CD14-positive monocyte (primary cell): Measurements from ENCODE around the gene EHD3. TPM values are rescaled to one million over a fixed set of nuclear protein-coding genes. Genes with fewer than 3 reads are reported as not detected.

Experiments
- DNase-seq, 3 donors: peaks; one replicate each; pipeline ENCODE4 v3.0.0-alpha.2; 2011 to 2022
- H2AFZ ChIP-seq: 2 replicates; pipeline ENCODE4 v1.6.0; 2012; ENCODE audit warnings: mild to moderate bottlenecking, low read depth, low read length, inconsistent platforms; ENCODE audit not compliant: insufficient read depth, poor library complexity, severe bottlenecking
- H3K27ac ChIP-seq, 2 donors: 1 replicate in 1 of 2; 2 replicates in 1 of 2; pipeline ENCODE4 v1.5.1; 2012 to 2013; ENCODE audit warnings: low read length in 2 of 2, control low read depth in 1 of 2, inconsistent platforms in 1 of 2, low read depth in 1 of 2, mild to moderate bottlenecking in 1 of 2
- H3K27me3 ChIP-seq, 2 donors: one replicate each; pipeline versions ENCODE4 v1.6.0 to v1.6.1; 2011 to 2013; ENCODE audit warnings: low read length in 2 of 2; ENCODE audit not compliant: control insufficient read depth in 2 of 2, insufficient read depth in 2 of 2
- H3K36me3 ChIP-seq, 2 donors: replicated peaks in 1 of 2; 1 replicate in 1 of 2; 2 replicates in 1 of 2; pipeline versions ENCODE4 v1.5.1 to v1.6.1; 2012 to 2013; ENCODE audit warnings: low read length in 2 of 2, control low read depth in 1 of 2, inconsistent platforms in 1 of 2, mild to moderate bottlenecking in 1 of 2; ENCODE audit not compliant: insufficient read depth in 2 of 2, control insufficient read depth in 1 of 2
- H3K4me1 ChIP-seq, 2 donors: 1 replicate in 1 of 2; 2 replicates in 1 of 2; pipeline versions ENCODE4 v1.5.1 to v1.6.1; 2012 to 2013; ENCODE audit warnings: low read length in 2 of 2, control low read depth in 1 of 2, inconsistent platforms in 1 of 2, mild to moderate bottlenecking in 1 of 2, moderate library complexity in 1 of 2; ENCODE audit not compliant: insufficient read depth in 2 of 2, control insufficient read depth in 1 of 2
- H3K4me2 ChIP-seq: replicated peaks from 2 replicates; pipeline ENCODE3; 2012; ENCODE audit warnings: low read length, moderate library complexity, mild to moderate bottlenecking; ENCODE audit not compliant: poor library complexity, severe bottlenecking; ENCODE audit errors: extremely low read depth
- H3K4me3 ChIP-seq, 3 experiments: fragments of 200-600 bp in 1 of 3; sonication (generic) in 1 of 3; replicated peaks in 1 of 3; 1 replicate in 2 of 3; 2 replicates in 1 of 3; pipeline ENCODE4 v1.5.1; 2011 to 2013; ENCODE audit warnings: low read length in 3 of 3, mild to moderate bottlenecking in 3 of 3, control low read depth in 2 of 3, low read depth in 2 of 3, inconsistent platforms in 1 of 3, moderate library complexity in 1 of 3
- H3K79me2 ChIP-seq: 2 replicates; pipeline ENCODE4 v1.6.0; 2012; ENCODE audit warnings: mild to moderate bottlenecking, control low read depth, inconsistent platforms, low read length, moderate library complexity; ENCODE audit not compliant: insufficient read depth
- H3K9ac ChIP-seq: 2 replicates; pipeline ENCODE4 v1.6.0; 2017; ENCODE audit warnings: low read length, mild to moderate bottlenecking; ENCODE audit not compliant: insufficient read depth, poor library complexity, severe bottlenecking
- H3K9me3 ChIP-seq, 2 donors: replicated peaks in 1 of 2; 1 replicate in 1 of 2; 2 replicates in 1 of 2; pipeline versions ENCODE4 v1.5.1 to v1.6.1; 2012 to 2013; ENCODE audit warnings: low read length in 2 of 2, control low read depth in 1 of 2; ENCODE audit not compliant: control insufficient read depth in 1 of 2, insufficient read depth in 1 of 2
- H4K20me1 ChIP-seq: 2 replicates; pipeline ENCODE4 v1.6.0; 2012; ENCODE audit warnings: mild to moderate bottlenecking, low read length, control low read depth, moderate library complexity; ENCODE audit not compliant: insufficient read depth
- H3K27ac Mint-ChIP-seq, 7 donors: one replicate each; pipeline ENCODE4 v1.8.0; 2020; ENCODE audit warnings: mild to moderate bottlenecking in 7 of 7, mixed read lengths in 7 of 7, moderate library complexity in 6 of 7, inconsistent platforms in 2 of 7
- H3K27me3 Mint-ChIP-seq, 3 donors: one replicate each; pipeline ENCODE4 v1.8.0; 2021 to 2022; ENCODE audit warnings: low read depth in 3 of 3, mild to moderate bottlenecking in 3 of 3, mixed read lengths in 3 of 3, moderate library complexity in 3 of 3, inconsistent platforms in 1 of 3
- H3K36me3 Mint-ChIP-seq, 2 donors: one replicate each; pipeline ENCODE4 v1.8.0; 2020; ENCODE audit warnings: mixed read lengths in 2 of 2, inconsistent platforms in 1 of 2, mild to moderate bottlenecking in 1 of 2
- H3K4me1 Mint-ChIP-seq: one replicate; pipeline ENCODE4 v1.8.0; 2020; ENCODE audit warnings: mild to moderate bottlenecking, mixed read lengths
- H3K4me3 Mint-ChIP-seq, 2 donors: one replicate each; pipeline ENCODE4 v1.8.0; 2020; ENCODE audit warnings: mild to moderate bottlenecking in 2 of 2, mixed read lengths in 2 of 2, moderate library complexity in 1 of 2
- H3K9me3 Mint-ChIP-seq, 7 donors: one replicate each; pipeline ENCODE4 v1.8.0; 2020 to 2022; ENCODE audit warnings: mixed read lengths in 7 of 7, mild to moderate bottlenecking in 6 of 7, moderate library complexity in 6 of 7, inconsistent platforms in 2 of 7
- WGBS: methylation state at CpG from one replicate; pipeline ENCODE4 v1.1.5; 2013; ENCODE audit warnings: missing lambda C conversion rate; ENCODE audit not compliant: insufficient coverage; 5-methylcytosine and 5-hydroxymethylcytosine counted together
- intact Hi-C, 2 donors: fragments of 100-400 bp; cut with micrococcal nuclease; formaldehyde crosslinking; loops; one replicate each; pipeline versions ENCODE4 v1.15.0 to v1.15.1; 2023
- polyA plus RNA-seq, 3 donors: library from polyadenylated mRNA; depleted of rRNA in 1 of 3; unstranded in 2 of 3; stranded (reverse) in 1 of 3; fragments of 300-500 nt in 2 of 3; fragments of >200 nt in 1 of 3; fragmentation: Illumina TruSeq in 2 of 3; gene quantifications; 1 replicate in 2 of 3; 2 replicates in 1 of 3; pipeline ENCODE4 v1.2.3, GENCODE V29; 2012 to 2021
- TF ChIP-seq, protein P1 (sequence below): fragments of 200-600 bp; IDR thresholded peaks from one replicate; pipeline ENCODE4 v1.8.0; 2022; ENCODE audit warnings: antibody characterized with exemption, mild to moderate bottlenecking

The EHD3 gene
- polyA plus RNA-seq, 3 donors, result 1.1 to 1.5 (median 1.4) TPM

DNA sequence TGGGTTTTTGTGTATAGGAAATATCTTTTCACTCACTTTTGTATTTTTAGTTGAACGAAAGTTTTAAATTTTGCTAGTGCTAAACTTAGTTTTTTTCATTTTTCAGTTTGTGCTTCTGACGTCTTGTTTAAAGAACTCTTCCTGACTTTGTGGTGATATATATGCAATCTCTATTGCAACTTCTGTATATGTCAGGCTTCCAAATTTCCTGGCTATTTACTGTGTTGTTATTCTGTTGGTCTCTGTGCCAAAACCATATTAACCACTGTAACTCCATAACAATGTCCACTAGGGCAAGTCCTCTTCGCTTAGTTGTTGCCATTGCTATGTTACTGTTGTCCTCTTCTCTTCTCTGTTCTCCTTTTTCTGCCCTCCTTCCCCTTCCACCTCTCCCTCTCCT is 3.2 kb upstream of the EHD3 start:
- Histone ChIP-seq H3K4me3 (no peak overlapping the region), H3K9me3 (no peaks in the 10 kb centered on the region), H3K27me3 (peaks cover 2 to 5% of the 10 kb centered on the region in 2 donors), H3K4me2 (no peak overlapping the region), H3K36me3 (no peaks in the 10 kb centered on the region), H3K4me1 (peaks cover 12 to 17% of the 10 kb centered on the region in 2 donors), H3K9ac (no peak overlapping the region), H4K20me1 (no peaks in the 10 kb centered on the region), H3K27ac (no peak overlapping the region), H3K79me2 (no peaks in the 10 kb centered on the region), H2AFZ (no peak overlapping the region)
- no peak for DNase-seq
- TF ChIP-seq, protein P1, sequence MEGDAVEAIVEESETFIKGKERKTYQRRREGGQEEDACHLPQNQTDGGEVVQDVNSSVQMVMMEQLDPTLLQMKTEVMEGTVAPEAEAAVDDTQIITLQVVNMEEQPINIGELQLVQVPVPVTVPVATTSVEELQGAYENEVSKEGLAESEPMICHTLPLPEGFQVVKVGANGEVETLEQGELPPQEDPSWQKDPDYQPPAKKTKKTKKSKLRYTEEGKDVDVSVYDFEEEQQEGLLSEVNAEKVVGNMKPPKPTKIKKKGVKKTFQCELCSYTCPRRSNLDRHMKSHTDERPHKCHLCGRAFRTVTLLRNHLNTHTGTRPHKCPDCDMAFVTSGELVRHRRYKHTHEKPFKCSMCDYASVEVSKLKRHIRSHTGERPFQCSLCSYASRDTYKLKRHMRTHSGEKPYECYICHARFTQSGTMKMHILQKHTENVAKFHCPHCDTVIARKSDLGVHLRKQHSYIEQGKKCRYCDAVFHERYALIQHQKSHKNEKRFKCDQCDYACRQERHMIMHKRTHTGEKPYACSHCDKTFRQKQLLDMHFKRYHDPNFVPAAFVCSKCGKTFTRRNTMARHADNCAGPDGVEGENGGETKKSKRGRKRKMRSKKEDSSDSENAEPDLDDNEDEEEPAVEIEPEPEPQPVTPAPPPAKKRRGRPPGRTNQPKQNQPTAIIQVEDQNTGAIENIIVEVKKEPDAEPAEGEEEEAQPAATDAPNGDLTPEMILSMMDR, result no peak
- H3K27ac Mint-ChIP-seq, result no peak overlapping the region
- no peaks in the 10 kb centered on the region for H3K36me3 Mint-ChIP-seq
- peaks cover 0 to 6% (median 0%) of the 10 kb centered on the region in 7 donors for H3K9me3 Mint-ChIP-seq
- intact Hi-C loops, result no loop called here
- H3K4me1 Mint-ChIP-seq, result peaks cover 12% of the 10 kb centered on the region
- 80% methylated on average over 1 of the region's 3 CpGs for WGBS
- no peak overlapping the region for H3K4me3 Mint-ChIP-seq
- peaks cover 8 to 18% (median 12%) of the 10 kb centered on the region in 3 donors for H3K27me3 Mint-ChIP-seq

DNA sequence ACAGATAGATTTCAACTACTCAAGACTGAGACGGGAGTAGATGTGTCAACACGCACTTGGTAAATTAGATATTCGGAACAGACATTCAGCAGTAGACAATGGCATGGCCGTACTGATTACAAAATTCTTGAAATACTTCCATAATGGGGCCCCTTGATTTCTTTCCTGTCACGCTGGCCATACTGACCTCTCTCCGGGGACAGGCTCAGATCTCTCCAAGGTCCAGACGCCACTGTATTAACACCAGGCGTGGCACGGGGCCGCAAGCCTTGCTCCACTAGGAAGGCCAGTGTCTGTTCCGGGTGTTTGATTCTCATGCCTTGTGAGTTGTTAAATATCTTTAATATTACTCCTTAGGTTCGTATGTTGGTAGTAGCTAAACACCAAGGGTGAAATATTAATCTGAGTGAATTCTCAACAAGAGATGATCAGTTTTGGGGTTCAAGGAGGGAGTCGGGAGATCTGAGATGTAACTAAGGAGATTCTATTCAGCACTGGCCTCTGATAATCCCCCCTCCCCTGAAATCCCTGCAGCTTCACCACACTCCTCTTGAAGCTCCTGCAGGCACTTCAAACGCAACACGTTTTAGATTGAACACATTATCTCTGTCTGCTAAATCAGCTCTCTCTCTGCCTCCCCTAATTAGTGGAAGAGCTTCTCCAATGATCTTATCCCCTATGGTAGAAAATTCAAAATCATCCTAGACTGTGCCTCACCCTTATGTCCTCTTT is 2.2 kb upstream of the EHD3 start:
- no peak overlapping the region for H3K27ac ChIP-seq
- H4K20me1 ChIP-seq, result no peaks in the 10 kb centered on the region
- intact Hi-C loops, result no loop called here
- WGBS, result 90% methylated on average over 7 of the region's 15 CpGs
- Mint-ChIP-seq H3K4me1 (peaks cover 12% of the 10 kb centered on the region), H3K36me3 (no peaks in the 10 kb centered on the region), H3K4me3 (no peak overlapping the region), H3K27ac (no peak overlapping the region), H3K27me3 (peaks cover 8 to 18% (median 12%) of the 10 kb centered on the region in 3 donors), H3K9me3 (peaks cover 0 to 6% (median 0%) of the 10 kb centered on the region in 7 donors)
- peaks cover 2 to 5% of the 10 kb centered on the region in 2 donors for H3K27me3 ChIP-seq
- no peak overlapping the region for H3K4me2 ChIP-seq
- H3K79me2 ChIP-seq, result no peaks in the 10 kb centered on the region
- no peaks in the 10 kb centered on the region for H3K9me3 ChIP-seq
- H2AFZ ChIP-seq, result no peak overlapping the region
- H3K36me3 ChIP-seq, result no peaks in the 10 kb centered on the region
- no peak overlapping the region for H3K4me3 ChIP-seq
- TF ChIP-seq, protein P1, result no peak
- H3K9ac ChIP-seq, result no peak overlapping the region
- DNase-seq, result no peak
- peaks cover 12 to 17% of the 10 kb centered on the region in 2 donors for H3K4me1 ChIP-seq
